ENCODE results near the gene ABCF2.

ABCF2 gene

GRCh38 chr7:151212626-151213025 is 14.4 kb downstream of the ABCF2 start:
- Histone ChIP-seq H3K4me1 (ENCODE audit: control insufficient read depth, insufficient read depth, low read length) (no peaks in the 10 kb centered on the region), H3K27ac (ENCODE audit: low read length) (no peak overlapping the region), H3K27me3 (ENCODE audit: control insufficient read depth in 1 of 2, insufficient read depth in 2 of 2, low read length in 2 of 2) (no peaks in the 10 kb centered on the region), H3K4me3 (ENCODE audit: low read length in 2 of 2) (no peak overlapping the region), H3K9me3 (ENCODE audit: control insufficient read depth in 2 of 2, low read length in 2 of 2) (no peaks in the 10 kb centered on the region), H3K9ac (ENCODE audit: low read length in 2 of 2) (no peak overlapping the region), H3K36me3 (ENCODE audit: control insufficient read depth in 2 of 2, insufficient read depth in 2 of 2, low read length in 2 of 2) (peaks cover 35 to 43% of the 10 kb centered on the region in 2 donors)

GRCh38 chr7:151211155-151211772 is 15.7 kb downstream of the ABCF2 start:
- Histone ChIP-seq H3K36me3 (ENCODE audit: control insufficient read depth in 2 of 2, insufficient read depth in 2 of 2, low read length in 2 of 2) (peaks cover 30 to 32% of the 10 kb centered on the region in 2 donors), H3K9ac (ENCODE audit: low read length in 2 of 2) (no peak overlapping the region)

GRCh38 chr7:151210087-151210854 is 16.7 kb downstream of the ABCF2 start, which contains the start of gene H2BK1:
H2BK1 (minus strand) TSS chr7:151210488; CDS start chr7:151210318, 170 bp downstream.
- peaks cover 22% of the 10 kb centered on the region in 2 donors for H3K36me3 ChIP-seq (ENCODE audit: control insufficient read depth in 2 of 2, insufficient read depth in 2 of 2, low read length in 2 of 2)
- H3K4me3 ChIP-seq (ENCODE audit: low read length in 2 of 2) = no peak within 1 kb of the TSS
- H3K4me1 ChIP-seq (ENCODE audit: control insufficient read depth, insufficient read depth, low read length) = no peaks in the 10 kb centered on the region
- H3K27ac ChIP-seq (ENCODE audit: low read length) = no peak within 1 kb of the TSS
- no peak within 1 kb of the TSS for H3K9ac ChIP-seq (ENCODE audit: low read length in 2 of 2)
- no peaks in the 10 kb centered on the region for H3K9me3 ChIP-seq (ENCODE audit: control insufficient read depth in 2 of 2, low read length in 2 of 2)
- no peaks in the 10 kb centered on the region for H3K27me3 ChIP-seq (ENCODE audit: control insufficient read depth in 1 of 2, insufficient read depth in 2 of 2, low read length in 2 of 2)

More at GRCh38 chr7:151211155-151211772, 15.7 kb downstream of the ABCF2 start:
- Histone ChIP-seq H3K4me3 (ENCODE audit: low read length in 2 of 2) (no peak overlapping the region), H3K27me3 (ENCODE audit: control insufficient read depth in 1 of 2, insufficient read depth in 2 of 2, low read length in 2 of 2) (no peaks in the 10 kb centered on the region), H3K27ac (ENCODE audit: low read length) (no peak overlapping the region), H3K4me1 (ENCODE audit: control insufficient read depth, insufficient read depth, low read length) (no peaks in the 10 kb centered on the region), H3K9me3 (ENCODE audit: control insufficient read depth in 2 of 2, low read length in 2 of 2) (no peaks in the 10 kb centered on the region)

- Histone ChIP-seq H3K27ac (ENCODE audit: low read length) (no peak overlapping the region), H3K36me3 (ENCODE audit: control insufficient read depth in 2 of 2, insufficient read depth in 2 of 2, low read length in 2 of 2) (peaks cover 15 to 16% of the 10 kb centered on the region in 2 donors), H3K9me3 (ENCODE audit: control insufficient read depth in 2 of 2, low read length in 2 of 2) (no peaks in the 10 kb centered on the region), H3K9ac (ENCODE audit: low read length in 2 of 2) (no peak overlapping the region), H3K4me1 (ENCODE audit: control insufficient read depth, insufficient read depth, low read length) (no peaks in the 10 kb centered on the region), H3K27me3 (ENCODE audit: control insufficient read depth in 1 of 2, insufficient read depth in 2 of 2, low read length in 2 of 2) (peaks cover 1 to 3% of the 10 kb centered on the region in 2 donors), H3K4me3 (ENCODE audit: low read length in 2 of 2) (no peak overlapping the region)
Observed at GRCh38 chr7:151209588-151209987, 17.4 kb downstream of the ABCF2 start.

DNA sequence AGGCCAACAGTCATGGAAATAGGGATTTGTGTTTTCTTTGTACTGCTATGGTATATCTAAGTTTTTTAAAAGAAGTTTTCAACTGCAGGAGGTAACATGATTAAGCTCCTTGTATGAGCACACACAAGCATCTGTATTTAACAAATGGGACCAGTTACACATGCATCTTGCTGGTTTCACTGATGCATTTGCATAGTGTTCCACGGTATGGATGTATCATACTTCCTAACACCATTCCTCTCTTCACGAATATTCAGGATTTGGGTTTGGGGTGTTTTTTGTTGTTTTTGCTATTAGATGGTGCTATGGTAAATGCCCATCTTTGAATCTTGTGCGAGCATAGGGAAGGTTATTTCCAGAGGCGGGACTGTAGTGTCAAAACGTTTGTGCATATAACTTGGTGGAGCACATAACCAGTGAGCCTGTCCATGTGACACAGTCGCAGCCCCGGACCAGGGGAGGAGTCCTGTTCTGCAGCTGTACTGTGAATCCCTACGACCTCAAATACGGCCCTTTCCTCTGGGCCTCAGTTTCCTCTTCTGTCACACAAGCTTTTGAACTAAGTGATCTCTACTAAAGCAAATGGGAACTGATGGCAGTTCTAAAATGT is 18.6 kb downstream of the ABCF2 start:
- Histone ChIP-seq H3K9me3 (ENCODE audit: control insufficient read depth in 2 of 2, low read length in 2 of 2) (no peaks in the 10 kb centered on the region), H3K36me3 (ENCODE audit: control insufficient read depth in 2 of 2, insufficient read depth in 2 of 2, low read length in 2 of 2) (peaks cover 3 to 4% of the 10 kb centered on the region in 2 donors), H3K27me3 (ENCODE audit: control insufficient read depth in 1 of 2, insufficient read depth in 2 of 2, low read length in 2 of 2) (peaks cover 9 to 11% of the 10 kb centered on the region in 2 donors), H3K4me1 (ENCODE audit: control insufficient read depth, insufficient read depth, low read length) (no peaks in the 10 kb centered on the region), H3K27ac (ENCODE audit: low read length) (no peak overlapping the region), H3K9ac (ENCODE audit: low read length in 2 of 2) (no peak overlapping the region), H3K4me3 (ENCODE audit: low read length in 2 of 2) (no peak overlapping the region)

GRCh38 chr7:151207804-151208203 is 19.2 kb downstream of the ABCF2 start:
- no peak overlapping the region for H3K4me3 ChIP-seq (ENCODE audit: low read length in 2 of 2)
- no peak overlapping the region for H3K27ac ChIP-seq (ENCODE audit: low read length)
- H3K9ac ChIP-seq (ENCODE audit: low read length in 2 of 2) = no peak overlapping the region
- no peaks in the 10 kb centered on the region for H3K4me1 ChIP-seq (ENCODE audit: control insufficient read depth, insufficient read depth, low read length)
- peaks cover 9 to 12% of the 10 kb centered on the region in 2 donors for H3K27me3 ChIP-seq (ENCODE audit: control insufficient read depth in 1 of 2, insufficient read depth in 2 of 2, low read length in 2 of 2)
- H3K36me3 ChIP-seq (ENCODE audit: control insufficient read depth in 2 of 2, insufficient read depth in 2 of 2, low read length in 2 of 2) = no peaks in the 10 kb centered on the region
- no peaks in the 10 kb centered on the region for H3K9me3 ChIP-seq (ENCODE audit: control insufficient read depth in 2 of 2, low read length in 2 of 2)

DNA sequence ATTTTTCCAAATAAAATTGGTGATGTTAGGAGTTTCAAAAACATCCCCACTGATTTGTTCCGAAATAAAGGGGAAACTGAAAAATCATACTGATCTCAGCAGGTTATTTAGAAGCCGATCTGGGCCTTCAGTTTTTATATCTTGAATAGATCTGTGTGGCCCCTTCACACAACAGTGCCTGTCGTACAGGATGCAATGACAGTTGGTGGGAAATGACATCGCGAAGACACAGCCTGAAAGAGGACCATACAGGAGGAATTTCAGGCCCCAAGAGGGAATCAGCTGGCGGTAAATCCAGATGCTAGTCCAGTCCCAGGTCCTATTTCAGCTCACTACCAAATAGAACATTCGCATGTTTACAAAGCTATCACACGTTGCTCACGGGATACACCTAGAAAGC is 19.7 kb downstream of the ABCF2 start:
- no peaks in the 10 kb centered on the region for H3K4me1 ChIP-seq (ENCODE audit: control insufficient read depth, insufficient read depth, low read length)
- H3K9ac ChIP-seq (ENCODE audit: low read length in 2 of 2) = no peak overlapping the region

GRCh38 chr7:151206914-151207313 is 20.1 kb downstream of the ABCF2 start:
- Histone ChIP-seq H3K9me3 (ENCODE audit: control insufficient read depth in 2 of 2, low read length in 2 of 2) (no peaks in the 10 kb centered on the region), H3K4me3 (ENCODE audit: low read length in 2 of 2) (no peak overlapping the region), H3K27ac (ENCODE audit: low read length) (no peak overlapping the region), H3K4me1 (ENCODE audit: control insufficient read depth, insufficient read depth, low read length) (no peaks in the 10 kb centered on the region), H3K36me3 (ENCODE audit: control insufficient read depth in 2 of 2, insufficient read depth in 2 of 2, low read length in 2 of 2) (no peaks in the 10 kb centered on the region), H3K9ac (ENCODE audit: low read length in 2 of 2) (no peak overlapping the region), H3K27me3 (ENCODE audit: control insufficient read depth in 1 of 2, insufficient read depth in 2 of 2, low read length in 2 of 2) (peaks cover 9 to 13% of the 10 kb centered on the region in 2 donors)

More for the DNA sequence above, 19.7 kb downstream of the ABCF2 start:
- Histone ChIP-seq H3K9me3 (ENCODE audit: control insufficient read depth in 2 of 2, low read length in 2 of 2) (no peaks in the 10 kb centered on the region), H3K36me3 (ENCODE audit: control insufficient read depth in 2 of 2, insufficient read depth in 2 of 2, low read length in 2 of 2) (no peaks in the 10 kb centered on the region), H3K27ac (ENCODE audit: low read length) (no peak overlapping the region), H3K4me3 (ENCODE audit: low read length in 2 of 2) (no peak overlapping the region), H3K27me3 (ENCODE audit: control insufficient read depth in 1 of 2, insufficient read depth in 2 of 2, low read length in 2 of 2) (peaks cover 9 to 12% of the 10 kb centered on the region in 2 donors)

DNA sequence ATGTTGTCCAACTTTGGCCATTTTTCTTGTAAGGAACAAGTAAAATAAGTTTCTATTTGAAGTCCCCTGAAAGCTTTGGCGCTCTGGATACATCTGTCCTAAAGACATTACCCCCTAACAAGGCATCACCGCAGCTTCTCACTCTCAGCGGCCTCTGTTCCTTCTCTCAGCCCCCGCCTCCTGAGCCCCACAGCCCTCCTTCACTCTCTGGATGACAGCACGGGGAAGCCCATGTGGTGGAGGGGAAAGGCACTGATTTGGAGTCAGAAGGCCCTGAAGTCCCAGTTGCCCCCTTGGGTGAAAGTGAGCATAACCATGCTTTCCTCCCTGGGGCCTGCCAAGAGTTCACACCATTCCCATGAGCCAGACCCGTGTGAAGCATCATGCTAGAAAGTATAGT is 21.3 kb downstream of the ABCF2 start:
- Histone ChIP-seq H3K4me3 (ENCODE audit: low read length in 2 of 2) (no peak overlapping the region), H3K9ac (ENCODE audit: low read length in 2 of 2) (no peak overlapping the region), H3K27ac (ENCODE audit: low read length) (no peak overlapping the region), H3K9me3 (ENCODE audit: control insufficient read depth in 2 of 2, low read length in 2 of 2) (no peaks in the 10 kb centered on the region), H3K4me1 (ENCODE audit: control insufficient read depth, insufficient read depth, low read length) (no peaks in the 10 kb centered on the region), H3K27me3 (ENCODE audit: control insufficient read depth in 1 of 2, insufficient read depth in 2 of 2, low read length in 2 of 2) (peaks cover 9 to 14% of the 10 kb centered on the region in 2 donors), H3K36me3 (ENCODE audit: control insufficient read depth in 2 of 2, insufficient read depth in 2 of 2, low read length in 2 of 2) (no peaks in the 10 kb centered on the region)

DNA sequence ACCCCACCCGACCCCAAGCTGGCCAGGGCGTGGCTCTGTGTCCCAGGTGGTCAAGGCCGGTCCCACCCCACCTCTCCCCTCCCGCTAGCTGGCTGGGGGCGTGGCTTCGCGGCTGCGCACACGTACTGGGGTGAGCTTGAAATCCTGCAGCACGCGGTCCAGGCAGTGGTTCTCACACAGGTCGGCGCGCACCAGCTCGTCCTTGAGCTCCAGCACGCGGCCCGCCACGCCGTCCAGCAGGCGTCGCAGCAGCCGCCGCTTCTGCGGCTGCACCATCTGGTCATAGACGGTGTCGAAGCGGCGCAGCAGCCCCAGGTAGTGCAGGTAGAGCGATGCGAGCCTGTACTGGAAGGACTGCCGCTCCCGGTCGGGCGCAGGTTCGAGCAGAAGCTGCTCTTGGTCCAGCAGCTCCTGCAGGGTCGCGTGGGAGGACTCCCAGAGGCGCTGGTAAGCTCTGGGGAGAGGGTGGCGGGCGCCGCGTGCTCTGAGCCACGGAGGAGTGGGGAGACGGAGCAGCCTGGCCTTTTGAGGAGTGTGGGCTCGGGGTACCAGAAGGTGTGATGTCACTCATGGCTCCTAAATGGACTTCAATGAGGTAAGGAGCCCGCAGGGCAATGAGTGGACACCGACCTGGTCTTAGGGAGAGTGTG is 22.5 kb downstream of the ABCF2 start:
- H3K9ac ChIP-seq (ENCODE audit: low read length in 2 of 2) = no peak overlapping the region
- no peak overlapping the region for H3K4me3 ChIP-seq (ENCODE audit: low read length in 2 of 2)

More for the DNA sequence above, 22.5 kb downstream of the ABCF2 start:
- Histone ChIP-seq H3K27ac (ENCODE audit: low read length) (no peak overlapping the region), H3K9me3 (ENCODE audit: control insufficient read depth in 2 of 2, low read length in 2 of 2) (no peaks in the 10 kb centered on the region), H3K36me3 (ENCODE audit: control insufficient read depth in 2 of 2, insufficient read depth in 2 of 2, low read length in 2 of 2) (no peaks in the 10 kb centered on the region), H3K27me3 (ENCODE audit: control insufficient read depth in 1 of 2, insufficient read depth in 2 of 2, low read length in 2 of 2) (peaks cover 9 to 14% of the 10 kb centered on the region in 2 donors), H3K4me1 (ENCODE audit: control insufficient read depth, insufficient read depth, low read length) (peaks cover 4% of the 10 kb centered on the region)

All from stomach smooth muscle (tissue), 2 donors.